Retina (tissue), 1 donor: Measurements from ENCODE around the gene ADAM33.

Experiments used
- DNase-seq: peaks from one replicate; pipeline ENCODE4 v3.0.0-alpha.2; 2016

ADAM33 gene

GRCh38 chr20:3645309-3646066 lies 36.3 kb downstream of the ADAM33 start:
- no peak for DNase-seq

GRCh38 chr20:3640259-3640658 lies 41.6 kb downstream of the ADAM33 start:
- DNase-seq = no peak

GRCh38 chr20:3635346-3635745 lies 46.5 kb downstream of the ADAM33 start:
- DNase-seq = no peak

- no peak for DNase-seq
Measured at GRCh38 chr20:3633913-3634478, 47.8 kb downstream of the ADAM33 start.

GRCh38 chr20:3632311-3633004 lies 49.4 kb downstream of the ADAM33 start:
- DNase-seq = no peak

- DNase-seq = no peak
Measured at GRCh38 chr20:3631534-3631933, 50.3 kb downstream of the ADAM33 start.

GRCh38 chr20:3630429-3630828 lies 51.4 kb downstream of the ADAM33 start:
- no peak for DNase-seq

GRCh38 chr20:3629893-3630292 lies 51.9 kb downstream of the ADAM33 start:
- DNase-seq = no peak

GRCh38 chr20:3628502-3629314 lies 53.1 kb downstream of the ADAM33 start:
- DNase-seq = no peak

- no peak for DNase-seq
Measured at GRCh38 chr20:3627476-3627875, 54.3 kb downstream of the ADAM33 start.

GRCh38 chr20:3622406-3622805 lies 59.4 kb downstream of the ADAM33 start:
- no peak for DNase-seq

GRCh38 chr20:3621111-3621510 lies 60.7 kb downstream of the ADAM33 start:
- DNase-seq = no peak
